ENCODE results near the gene MARK3. TPM values are rescaled to one million over a fixed set of nuclear protein-coding genes. Genes with fewer than 3 reads are reported as not detected.

The MARK3 gene
- total and polyA plus RNA-seq, 10 of the 15 experiments (the other 5 are each of a cell fraction or from before 2014, with no cell fraction given): 10.7 to 75.1 (median 41.4) TPM

DNA sequence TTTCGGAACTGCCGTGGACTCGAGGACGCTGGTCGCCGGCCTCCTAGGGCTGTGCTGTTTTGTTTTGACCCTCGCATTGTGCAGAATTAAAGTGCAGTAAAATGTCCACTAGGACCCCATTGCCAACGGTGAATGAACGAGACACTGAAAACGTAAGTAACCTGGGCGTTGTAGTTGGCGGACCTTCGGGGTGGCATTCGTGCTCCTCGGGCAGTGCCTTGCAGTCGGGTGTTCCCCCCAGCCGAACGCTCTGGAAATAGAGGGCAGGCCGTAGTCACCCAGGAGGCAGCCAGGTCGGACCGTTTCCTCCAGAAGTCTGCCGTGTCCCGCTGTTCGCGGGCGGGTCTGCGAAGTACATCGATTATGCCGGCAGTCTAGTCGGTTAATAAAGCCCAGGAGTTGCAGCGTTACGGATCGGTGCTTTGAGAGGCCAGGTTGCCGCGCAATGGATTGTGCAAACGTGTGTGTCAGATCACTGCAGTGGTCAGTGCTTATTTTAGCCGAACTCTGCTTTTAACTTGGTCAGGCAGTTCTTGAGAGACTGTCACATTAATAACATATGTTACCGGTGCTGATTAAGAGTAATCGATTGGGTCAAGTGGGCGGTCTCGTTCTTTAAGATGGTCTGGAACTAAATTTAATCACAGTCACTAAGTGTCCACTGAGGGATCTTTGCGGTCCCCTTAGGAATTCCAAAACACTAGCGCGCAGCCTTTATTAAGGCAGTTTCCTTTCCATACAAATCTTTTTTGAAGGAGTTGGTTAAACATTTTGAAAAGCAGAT lies 906 bp downstream of the MARK3 start (continued):
- TF ChIP-seq PML (IDR thresholded peaks at IDR 0.05; ENCODE audit: low read length) (no peak), MEF2A (IDR thresholded peaks at IDR 0.05; ENCODE audit: insufficient read depth, low read depth, low read length) (no peak), GABPA (IDR thresholded peaks at IDR 0.05; ENCODE audit: low read depth) (no peak), CREB1 (IDR thresholded peaks at IDR 0.05; ENCODE audit: low read depth) (no peak), IKZF1 (conservative IDR thresholded peaks at IDR 0.05) (no peak), SREBF1 (IDR thresholded peaks at IDR 0.05; ENCODE audit: low read length) (no peak), RBBP5 (conservative IDR thresholded peaks at IDR 0.05) (no peak), SREBF2 (IDR thresholded peaks at IDR 0.05; ENCODE audit: low read length) (no peak), RAD51 (IDR thresholded peaks at IDR 0.05) (no peak), SMAD5 (IDR thresholded peaks at IDR 0.05; ENCODE audit: low read depth) (no peak), CEBPB (IDR thresholded peaks at IDR 0.05; ENCODE audit: borderline replicate concordance in 1 of 2, low read depth in 2 of 2, low read length in 2 of 2) (no peak), SMAD1 (IDR thresholded peaks at IDR 0.05; ENCODE audit: low read depth, partially characterized antibody) (no peak), CBFB (IDR thresholded peaks at IDR 0.05; ENCODE audit: low read depth) (no peak), POU2F2 (IDR thresholded peaks at IDR 0.05; ENCODE audit: borderline replicate concordance, low read depth, low read length) (no peak)
- TF ChIP-seq, protein P1, sequence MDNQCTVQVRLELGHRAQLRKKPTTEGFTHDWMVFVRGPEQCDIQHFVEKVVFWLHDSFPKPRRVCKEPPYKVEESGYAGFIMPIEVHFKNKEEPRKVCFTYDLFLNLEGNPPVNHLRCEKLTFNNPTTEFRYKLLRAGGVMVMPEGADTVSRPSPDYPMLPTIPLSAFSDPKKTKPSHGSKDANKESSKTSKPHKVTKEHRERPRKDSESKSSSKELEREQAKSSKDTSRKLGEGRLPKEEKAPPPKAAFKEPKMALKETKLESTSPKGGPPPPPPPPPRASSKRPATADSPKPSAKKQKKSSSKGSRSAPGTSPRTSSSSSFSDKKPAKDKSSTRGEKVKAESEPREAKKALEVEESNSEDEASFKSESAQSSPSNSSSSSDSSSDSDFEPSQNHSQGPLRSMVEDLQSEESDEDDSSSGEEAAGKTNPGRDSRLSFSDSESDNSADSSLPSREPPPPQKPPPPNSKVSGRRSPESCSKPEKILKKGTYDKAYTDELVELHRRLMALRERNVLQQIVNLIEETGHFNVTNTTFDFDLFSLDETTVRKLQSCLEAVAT (IDR thresholded peaks at IDR 0.05): peak; percentile 96
- TF ChIP-seq, protein P2, sequence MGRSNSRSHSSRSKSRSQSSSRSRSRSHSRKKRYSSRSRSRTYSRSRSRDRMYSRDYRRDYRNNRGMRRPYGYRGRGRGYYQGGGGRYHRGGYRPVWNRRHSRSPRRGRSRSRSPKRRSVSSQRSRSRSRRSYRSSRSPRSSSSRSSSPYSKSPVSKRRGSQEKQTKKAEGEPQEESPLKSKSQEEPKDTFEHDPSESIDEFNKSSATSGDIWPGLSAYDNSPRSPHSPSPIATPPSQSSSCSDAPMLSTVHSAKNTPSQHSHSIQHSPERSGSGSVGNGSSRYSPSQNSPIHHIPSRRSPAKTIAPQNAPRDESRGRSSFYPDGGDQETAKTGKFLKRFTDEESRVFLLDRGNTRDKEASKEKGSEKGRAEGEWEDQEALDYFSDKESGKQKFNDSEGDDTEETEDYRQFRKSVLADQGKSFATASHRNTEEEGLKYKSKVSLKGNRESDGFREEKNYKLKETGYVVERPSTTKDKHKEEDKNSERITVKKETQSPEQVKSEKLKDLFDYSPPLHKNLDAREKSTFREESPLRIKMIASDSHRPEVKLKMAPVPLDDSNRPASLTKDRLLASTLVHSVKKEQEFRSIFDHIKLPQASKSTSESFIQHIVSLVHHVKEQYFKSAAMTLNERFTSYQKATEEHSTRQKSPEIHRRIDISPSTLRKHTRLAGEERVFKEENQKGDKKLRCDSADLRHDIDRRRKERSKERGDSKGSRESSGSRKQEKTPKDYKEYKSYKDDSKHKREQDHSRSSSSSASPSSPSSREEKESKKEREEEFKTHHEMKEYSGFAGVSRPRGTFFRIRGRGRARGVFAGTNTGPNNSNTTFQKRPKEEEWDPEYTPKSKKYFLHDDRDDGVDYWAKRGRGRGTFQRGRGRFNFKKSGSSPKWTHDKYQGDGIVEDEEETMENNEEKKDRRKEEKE (IDR thresholded peaks at IDR 0.05): no peak
- TF ChIP-seq, protein P3, sequence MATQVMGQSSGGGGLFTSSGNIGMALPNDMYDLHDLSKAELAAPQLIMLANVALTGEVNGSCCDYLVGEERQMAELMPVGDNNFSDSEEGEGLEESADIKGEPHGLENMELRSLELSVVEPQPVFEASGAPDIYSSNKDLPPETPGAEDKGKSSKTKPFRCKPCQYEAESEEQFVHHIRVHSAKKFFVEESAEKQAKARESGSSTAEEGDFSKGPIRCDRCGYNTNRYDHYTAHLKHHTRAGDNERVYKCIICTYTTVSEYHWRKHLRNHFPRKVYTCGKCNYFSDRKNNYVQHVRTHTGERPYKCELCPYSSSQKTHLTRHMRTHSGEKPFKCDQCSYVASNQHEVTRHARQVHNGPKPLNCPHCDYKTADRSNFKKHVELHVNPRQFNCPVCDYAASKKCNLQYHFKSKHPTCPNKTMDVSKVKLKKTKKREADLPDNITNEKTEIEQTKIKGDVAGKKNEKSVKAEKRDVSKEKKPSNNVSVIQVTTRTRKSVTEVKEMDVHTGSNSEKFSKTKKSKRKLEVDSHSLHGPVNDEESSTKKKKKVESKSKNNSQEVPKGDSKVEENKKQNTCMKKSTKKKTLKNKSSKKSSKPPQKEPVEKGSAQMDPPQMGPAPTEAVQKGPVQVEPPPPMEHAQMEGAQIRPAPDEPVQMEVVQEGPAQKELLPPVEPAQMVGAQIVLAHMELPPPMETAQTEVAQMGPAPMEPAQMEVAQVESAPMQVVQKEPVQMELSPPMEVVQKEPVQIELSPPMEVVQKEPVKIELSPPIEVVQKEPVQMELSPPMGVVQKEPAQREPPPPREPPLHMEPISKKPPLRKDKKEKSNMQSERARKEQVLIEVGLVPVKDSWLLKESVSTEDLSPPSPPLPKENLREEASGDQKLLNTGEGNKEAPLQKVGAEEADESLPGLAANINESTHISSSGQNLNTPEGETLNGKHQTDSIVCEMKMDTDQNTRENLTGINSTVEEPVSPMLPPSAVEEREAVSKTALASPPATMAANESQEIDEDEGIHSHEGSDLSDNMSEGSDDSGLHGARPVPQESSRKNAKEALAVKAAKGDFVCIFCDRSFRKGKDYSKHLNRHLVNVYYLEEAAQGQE (IDR thresholded peaks at IDR 0.05; ENCODE audit: low read depth, low read length): no peak
- TF ChIP-seq, protein P4, sequence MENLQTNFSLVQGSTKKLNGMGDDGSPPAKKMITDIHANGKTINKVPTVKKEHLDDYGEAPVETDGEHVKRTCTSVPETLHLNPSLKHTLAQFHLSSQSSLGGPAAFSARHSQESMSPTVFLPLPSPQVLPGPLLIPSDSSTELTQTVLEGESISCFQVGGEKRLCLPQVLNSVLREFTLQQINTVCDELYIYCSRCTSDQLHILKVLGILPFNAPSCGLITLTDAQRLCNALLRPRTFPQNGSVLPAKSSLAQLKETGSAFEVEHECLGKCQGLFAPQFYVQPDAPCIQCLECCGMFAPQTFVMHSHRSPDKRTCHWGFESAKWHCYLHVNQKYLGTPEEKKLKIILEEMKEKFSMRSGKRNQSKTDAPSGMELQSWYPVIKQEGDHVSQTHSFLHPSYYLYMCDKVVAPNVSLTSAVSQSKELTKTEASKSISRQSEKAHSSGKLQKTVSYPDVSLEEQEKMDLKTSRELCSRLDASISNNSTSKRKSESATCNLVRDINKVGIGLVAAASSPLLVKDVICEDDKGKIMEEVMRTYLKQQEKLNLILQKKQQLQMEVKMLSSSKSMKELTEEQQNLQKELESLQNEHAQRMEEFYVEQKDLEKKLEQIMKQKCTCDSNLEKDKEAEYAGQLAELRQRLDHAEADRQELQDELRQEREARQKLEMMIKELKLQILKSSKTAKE (IDR thresholded peaks at IDR 0.05; ENCODE audit: low read depth, poor library complexity, severe bottlenecking): no peak

Measured in GM12878 (cell line).